ENCODE data around the gene FZD4.
A peak's percentile ranks its signal among the peaks of the same experiment; 100 is the strongest.
"Not testable (repeated sequence)": the region's sequence is repeated elsewhere in the genome, so short reads cannot be mapped to it uniquely, and the experiment has no call there.

The FZD4 gene

DNA sequence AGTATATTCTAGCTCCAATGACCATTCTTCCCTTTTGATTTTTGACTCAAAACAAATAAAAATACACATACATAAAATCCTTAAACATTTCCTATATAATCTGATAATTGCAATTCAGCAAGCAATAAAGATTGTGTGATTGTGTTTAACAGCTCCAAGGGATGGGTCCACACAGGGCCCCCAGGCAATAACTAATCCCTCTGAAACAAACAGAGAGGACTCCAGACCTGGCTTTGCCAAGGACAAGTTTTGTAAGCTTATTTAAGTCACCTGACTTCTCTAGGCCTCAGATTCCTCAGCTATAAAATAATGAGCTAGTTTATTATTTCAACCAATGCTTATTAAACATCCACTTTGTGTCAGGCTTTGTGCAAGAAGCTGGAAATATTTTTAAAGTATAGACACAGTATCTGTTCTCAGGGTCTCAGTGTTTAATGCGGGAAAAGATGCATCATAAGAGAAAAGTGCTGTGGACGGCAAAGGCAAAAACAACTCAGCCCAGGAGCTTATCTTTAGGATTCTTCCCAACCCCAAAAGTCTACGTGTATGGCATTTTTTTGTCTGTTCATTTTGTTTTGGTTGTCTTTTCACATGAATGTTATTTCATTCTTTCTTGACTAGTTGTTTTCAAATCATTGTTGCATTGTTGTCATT lies 20.1 kb downstream of the FZD4 start:
- DNase-seq = no peak

DNA sequence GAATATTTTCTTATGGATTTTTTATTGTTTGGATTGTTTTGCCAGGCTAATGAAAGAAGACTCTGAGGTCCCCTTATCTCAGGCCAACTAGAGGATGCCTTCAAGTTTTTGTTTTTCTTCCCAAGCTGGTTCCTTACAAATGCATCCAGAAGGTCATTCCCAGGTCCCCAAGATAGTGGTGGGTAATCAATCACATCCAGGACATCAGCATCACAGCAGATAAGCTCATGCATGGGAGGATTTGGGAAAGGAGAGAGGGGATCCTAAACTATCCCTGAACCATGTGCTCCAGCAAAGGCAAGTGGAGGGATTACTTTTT lies 20.7 kb downstream of the FZD4 start:
- no peak for DNase-seq

DNA sequence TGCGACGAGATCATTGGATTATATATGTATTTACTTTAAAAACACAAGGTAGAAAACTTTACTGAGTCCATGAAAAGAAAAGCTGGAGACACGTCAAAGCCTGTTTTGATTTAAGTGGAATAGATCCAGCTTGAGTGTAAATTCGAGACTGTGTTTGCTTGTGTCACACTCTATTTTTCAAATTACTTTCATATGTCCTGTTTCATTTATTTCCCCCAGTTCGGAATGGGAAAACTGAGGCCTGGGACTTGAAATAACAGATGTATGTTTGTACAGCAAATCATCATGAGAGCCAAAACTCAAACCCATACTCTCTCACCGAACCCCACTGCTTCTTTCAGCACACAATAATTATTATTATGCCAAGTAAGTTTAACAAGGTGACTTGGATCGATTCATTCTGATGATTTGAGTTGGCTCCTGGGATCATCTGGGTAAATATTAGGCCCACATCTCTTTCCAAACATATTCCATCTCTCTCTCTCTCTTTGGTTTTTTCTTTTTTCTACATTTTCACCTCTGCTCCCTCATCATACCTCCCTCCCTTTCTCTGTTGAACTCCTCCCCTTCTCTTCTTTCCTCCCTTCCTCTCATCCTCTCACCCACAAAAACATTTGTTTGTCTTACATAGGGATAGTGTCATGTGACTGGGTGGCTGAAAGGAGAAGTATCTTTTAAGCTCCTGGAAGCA lies 21.2 kb downstream of the FZD4 start:
- no peak for DNase-seq

DNA sequence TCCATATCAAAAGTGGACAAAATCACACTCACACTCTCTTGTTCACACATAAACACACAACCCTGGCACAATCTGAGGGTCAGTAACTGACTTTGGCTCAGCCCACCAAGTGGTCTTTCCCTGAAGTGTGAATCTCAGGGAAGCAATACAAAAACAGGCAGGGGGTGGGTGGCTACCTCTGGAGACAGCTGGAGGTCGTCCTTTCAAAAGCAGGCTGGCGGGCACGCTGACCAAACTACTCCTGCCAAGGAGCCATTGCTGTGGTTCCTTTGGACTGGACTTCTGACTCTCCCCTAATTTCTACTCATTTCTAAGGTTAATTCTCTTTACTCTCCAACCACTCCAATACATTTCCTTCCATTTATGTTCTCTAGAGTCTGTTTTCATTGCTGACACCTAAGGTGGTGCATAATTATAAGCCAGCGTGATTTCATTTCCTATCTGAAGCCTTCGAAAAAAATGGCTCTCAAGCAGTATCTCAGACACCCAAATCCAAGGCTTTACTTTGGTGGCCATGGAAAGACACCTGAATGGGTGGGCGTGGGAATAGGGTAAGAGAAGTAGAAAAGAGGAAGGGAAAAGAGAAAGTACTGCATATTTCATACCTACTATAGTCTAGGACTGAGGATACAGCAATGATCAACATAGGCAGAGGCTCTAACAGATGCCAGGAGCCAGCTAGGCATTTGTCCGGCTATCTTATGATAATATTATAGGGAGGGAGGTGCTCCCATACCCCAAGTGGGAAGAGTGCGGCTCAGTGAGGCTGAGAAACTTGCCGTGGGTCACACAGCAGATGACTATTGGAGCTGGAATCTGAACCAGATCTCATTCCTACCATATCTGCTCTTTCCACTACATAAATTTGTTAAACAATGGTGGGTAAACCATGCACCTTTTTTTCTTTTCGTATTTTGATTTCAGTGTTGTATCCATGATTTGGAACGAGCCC lies 22.0 kb downstream of the FZD4 start:
- DNase-seq = no peak

DNA sequence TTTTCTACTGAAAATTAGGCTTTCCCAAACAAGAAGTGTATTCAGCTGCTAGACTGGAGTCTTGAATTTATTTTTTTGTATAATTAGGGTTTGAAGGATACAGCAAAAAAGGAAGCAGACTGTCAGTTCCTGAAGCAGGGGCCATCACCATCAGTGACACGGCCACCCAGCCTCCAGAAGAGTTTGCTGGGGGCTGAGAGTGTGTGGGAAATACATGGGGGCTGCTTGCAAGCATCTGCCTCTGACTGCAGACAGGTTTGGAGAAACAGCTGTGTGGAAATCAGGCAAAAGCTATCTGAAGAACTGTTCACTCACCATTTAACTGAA lies 23.0 kb downstream of the FZD4 start:
- DNase-seq = no peak

DNA sequence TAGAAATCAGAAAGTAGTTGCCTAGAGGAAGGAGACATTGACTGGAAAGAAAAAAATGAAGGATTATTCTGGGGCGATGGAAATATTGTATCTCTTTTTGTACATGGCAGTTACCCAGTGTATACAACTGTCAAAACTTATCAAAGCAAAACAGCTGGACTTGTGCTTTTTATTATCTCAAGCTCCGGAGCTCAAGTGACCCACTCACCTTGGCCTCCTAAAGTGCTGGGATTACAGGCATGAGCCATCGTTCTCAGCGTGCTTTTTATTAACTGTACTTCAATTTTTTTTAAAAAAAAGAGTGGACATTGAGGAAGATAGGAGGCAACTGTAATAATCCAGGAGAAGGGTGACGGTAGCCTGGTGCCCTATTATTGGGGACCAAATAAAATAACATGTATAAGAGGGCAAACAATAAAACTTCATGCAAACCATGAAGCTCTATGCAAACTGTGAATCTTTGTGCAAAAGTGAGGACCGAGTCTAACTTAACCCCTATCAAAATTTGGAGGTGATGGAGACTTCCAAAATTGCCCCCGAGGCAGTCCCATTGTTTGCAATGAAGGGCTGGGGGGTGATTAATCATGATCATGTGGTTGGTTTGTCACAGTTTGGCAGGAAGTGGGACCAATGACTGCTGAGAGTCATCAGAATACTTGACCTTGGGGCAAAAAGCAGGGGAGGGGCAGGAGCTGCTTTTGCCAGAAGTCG lies 23.5 kb downstream of the FZD4 start:
- DNase-seq = no peak

DNA sequence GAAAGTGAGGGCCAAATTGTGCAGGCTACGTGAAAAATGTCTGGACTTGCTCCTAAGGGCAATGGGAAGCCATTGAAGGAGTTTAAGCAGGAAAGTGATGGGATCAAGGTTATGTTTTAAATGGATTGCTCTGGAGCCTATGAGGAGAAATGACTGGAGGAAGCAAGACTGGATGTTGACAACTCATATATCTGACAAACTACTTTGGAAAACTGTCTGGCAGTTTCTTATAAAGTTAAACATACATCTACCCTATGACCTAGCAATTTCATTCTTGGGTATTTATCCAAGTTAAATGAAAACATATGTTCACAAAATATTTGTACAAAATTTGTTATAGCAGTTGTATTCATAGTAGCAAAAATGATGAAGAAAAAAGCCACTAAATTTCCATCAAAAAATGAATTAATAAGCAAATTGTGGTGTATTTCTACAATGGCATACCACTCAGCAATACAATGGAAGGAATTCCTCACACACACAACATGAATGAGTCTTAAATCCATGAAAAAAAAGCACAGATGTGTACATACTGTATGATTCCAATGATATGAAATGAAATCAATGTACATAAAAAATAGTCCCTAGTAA lies 24.1 kb downstream of the FZD4 start:
- no peak for DNase-seq

DNA sequence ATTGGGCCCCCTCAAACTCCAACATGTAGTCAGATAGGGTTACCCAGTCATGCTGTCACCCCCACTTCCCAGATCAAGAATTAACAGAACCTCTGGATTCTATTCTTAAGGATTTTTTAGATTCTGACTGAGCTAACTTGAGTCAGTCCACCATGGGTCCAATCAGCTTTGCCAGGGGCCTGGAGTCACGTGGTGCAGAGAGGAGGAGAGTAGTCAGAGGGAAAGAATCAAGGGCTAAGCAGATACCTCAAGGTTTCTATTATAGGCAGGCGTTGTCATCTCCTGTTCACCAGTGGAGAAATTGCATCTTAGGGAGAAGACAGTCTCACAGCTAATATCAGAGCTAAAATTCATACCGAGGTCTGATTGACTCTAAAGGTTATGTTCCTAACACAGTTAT lies 28.2 kb downstream of the FZD4 start:
- no peak for DNase-seq

DNA sequence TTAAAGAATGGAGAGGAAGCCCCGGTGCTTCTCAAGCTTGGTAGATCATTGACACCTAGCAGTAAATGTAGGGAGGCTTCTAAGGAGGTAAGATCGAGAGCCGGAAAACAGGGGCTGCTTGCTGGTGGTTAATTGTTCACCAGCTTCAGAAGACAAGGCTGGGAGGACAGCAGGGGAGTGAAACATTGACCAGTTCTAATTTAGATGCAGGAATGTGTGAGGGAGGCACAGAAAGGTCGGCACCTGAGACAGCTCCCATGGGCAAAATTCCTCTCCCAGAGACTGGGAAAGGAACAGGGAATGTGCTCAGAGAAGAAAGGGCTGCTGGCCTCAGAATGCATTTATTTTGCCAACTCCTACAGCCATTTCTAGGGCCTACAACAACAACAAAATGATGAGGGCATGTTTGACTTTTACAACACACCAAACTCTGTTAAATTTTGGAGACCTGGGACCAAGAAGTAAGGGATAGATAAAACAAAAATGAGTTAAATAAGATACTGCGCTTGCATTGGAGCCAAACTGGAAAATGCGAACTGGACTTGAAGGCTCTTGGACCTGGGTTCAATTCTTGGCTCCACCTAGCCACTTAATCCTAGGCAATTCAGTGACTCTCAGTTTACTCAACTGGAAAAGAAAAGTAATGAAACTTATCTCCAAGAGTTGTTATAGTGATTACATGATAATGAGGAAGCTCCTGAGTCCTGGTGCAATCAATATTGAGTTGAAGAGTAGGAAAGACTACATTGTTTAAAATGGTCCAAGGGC lies 31.0 kb downstream of the FZD4 start:
- no peak for DNase-seq

DNA sequence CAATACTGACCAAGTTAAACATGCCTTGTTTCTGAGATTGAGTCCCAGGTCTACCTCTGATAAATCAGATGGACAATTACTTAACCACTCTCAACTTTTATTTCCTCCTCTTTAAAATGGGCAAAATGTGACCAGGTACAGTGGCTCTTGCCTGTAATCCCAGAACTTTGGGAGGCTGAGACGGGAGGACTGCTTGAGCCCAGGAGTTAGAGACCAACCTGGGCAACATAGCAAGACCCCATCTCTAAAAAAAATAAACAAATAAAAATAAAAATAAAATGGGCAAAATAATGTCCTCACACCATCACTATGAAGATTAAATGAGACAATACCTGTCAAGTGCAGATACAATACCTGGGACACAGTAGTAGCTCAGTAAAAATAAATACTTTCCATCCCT lies 33.0 kb downstream of the FZD4 start:
- no peak for DNase-seq

DNA sequence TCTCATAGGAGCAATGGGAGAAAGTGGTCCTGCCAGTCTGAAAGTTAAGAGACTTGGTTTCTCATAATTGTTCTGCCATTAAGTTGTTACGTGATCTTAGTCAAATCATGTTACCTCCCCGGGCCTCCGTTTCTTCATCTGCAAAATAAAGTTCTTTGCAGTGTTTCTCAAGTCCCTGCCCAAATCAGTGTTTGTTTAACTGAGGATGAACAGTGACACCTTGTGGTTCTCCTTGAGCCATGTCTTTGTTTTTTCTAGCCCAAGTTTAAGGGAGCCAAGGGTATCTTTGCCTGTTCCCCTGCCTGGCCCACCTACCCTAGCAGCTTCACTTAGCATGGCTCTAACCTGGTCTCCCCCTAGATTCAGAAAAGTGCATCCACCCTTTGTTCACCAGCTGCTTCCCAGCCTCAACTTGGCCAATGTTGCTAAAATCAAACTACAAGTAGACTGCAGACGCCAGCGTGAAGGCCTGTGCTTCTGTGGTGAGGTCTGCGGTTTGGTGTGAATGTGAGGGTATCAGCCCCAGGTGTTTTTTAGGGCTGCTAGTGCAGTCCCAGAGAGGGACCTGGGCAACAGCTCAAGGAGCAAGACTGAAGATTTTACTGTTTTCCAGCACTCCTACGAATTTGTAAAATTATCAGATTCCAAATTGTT lies 35.5 kb downstream of the FZD4 start:
- peak; percentile 53 for DNase-seq

DNA sequence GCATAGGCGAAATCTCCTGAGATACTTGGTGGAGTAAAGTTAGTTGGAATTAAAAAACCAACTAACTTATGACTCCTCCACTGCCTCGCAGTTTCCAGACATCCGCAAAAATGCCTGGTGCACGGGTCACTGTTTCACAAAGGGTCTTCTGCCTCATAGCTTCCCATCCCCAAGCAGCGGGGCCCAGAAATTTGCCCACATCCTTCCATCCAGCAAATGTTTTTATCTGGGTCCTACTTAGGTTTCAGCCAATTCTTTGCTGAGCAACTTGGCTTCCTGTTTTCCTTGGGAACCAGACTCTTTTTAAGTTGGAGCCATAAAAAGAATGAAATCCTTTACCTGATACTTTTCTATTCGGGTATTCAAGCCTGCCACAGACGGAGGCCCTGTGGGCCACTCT lies 36.2 kb downstream of the FZD4 start:
- DNase-seq = no peak

DNA sequence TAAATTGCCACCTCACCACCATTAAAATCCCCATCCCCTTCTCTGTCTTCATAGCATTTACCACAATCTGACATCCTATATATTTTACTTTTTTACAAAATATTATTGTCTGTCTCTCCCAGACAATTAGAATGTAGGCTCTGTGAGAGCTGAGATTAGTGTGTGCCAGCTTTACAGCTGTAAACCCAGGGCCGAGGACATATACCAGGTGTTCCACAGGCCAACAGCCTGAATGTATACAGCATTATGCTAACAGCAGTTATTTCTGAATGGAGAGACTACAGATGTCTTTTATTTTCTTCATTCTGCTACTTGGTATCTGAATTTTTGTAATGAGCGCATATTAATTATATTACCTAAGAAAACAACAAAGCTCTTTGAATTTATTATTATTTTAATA lies 36.7 kb downstream of the FZD4 start:
- no peak for DNase-seq

DNA sequence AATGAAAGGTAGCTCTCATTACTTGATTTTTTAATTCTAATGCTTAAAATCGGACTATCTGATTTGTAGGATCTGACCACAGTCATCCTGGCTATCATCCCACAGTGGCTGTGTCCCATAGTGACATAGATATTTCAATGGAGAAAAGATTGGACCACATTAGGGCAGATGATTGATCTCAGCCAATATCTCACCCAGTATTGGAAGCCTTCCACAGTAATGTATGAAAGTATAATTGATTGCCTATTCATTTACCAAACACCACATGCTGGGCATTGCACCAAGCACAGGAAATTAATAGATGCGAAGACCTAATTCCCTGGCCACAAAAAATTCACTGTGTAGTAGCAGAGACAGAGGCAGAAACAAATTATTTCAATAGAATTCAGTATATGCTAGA lies 37.6 kb downstream of the FZD4 start:
- no peak for DNase-seq

DNA sequence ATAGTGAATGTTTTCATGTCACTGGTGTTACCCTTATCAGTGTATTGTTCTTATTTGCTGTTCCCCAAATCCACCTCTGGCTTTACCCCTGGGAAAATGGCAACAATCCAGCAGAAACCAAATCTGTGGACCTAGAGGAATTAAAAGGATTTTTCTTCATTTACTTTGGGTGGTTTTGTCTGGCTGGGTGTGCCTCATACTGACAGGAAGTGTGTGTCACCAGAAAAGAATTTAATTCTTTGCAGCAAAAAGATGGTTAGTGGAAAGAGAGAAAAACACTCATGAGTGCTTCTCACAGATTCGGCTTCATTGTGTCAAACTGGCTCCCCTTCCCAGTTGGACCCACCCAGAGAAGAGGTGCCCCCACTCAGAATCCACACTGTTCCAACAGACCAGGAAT lies 38.9 kb downstream of the FZD4 start:
- DNase-seq = no peak

DNA sequence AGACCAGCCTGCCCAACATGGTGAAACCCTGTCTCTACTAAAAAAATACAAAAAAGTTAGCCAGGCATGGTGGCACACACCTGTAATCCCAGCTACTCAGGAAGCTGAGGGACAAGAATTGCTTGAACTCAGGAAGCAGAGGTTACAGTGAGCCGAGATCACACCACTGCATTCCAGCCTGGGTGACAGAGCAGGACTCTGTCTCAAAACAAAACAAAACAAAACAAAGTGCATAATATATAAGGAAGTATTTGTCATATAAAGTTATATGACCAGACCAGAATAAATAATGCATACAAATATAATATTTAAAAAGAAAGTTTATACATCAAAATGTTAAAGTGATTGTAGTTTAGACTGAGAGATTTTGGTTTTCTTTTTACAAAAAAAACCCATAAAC lies 39.3 kb downstream of the FZD4 start:
- DNase-seq = not testable (repeated sequence)

DNA sequence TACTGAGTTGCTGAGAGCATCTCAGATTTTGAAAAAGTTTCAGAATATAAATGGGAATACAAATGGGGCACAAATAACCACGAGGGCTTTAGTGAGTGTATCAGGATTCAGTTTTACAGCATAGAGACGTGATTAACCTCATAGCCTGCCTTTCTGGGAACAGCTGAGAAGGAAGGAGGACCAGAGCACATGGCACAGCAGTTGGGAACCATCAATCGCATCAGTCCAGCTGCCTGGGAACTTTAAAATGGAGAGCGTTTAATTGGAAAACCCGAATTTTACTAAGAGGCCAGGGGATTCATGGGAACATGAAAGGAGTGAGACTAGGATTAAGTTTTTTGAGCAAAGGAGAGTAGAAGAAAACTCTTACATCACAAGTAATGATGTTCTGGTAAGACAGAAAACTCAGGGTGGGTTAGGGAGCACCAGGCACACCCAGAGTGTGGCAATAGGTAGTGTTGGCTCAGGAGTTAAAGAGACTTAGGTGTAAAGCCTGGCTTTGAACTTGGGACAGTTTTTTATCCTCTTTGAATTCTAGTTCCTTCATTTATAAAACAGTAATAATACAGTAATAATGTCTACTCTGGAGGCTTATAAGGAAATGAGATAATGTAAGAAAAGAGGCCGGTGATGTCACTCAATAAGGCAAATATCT lies 40.2 kb downstream of the FZD4 start:
- DNase-seq = no peak

DNA sequence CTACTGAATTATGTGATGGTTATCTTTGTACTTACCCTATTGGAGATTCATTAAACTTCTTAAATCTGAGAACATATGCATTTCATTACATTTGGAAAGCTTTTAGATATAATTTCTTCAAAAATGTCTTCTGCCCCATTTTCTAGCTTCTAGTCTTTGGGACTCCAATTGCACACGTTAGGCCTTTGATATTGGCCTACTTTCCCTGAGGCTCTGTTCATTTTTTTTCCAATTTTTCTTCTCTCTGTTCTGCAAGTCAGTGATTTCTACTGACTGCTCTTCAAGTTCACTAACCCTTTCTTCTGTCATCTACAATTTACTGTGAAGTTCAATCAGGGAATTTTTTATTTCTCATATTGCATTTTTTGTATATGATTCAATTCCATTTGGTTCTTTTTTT lies 43.0 kb downstream of the FZD4 start:
- no peak for DNase-seq

DNA sequence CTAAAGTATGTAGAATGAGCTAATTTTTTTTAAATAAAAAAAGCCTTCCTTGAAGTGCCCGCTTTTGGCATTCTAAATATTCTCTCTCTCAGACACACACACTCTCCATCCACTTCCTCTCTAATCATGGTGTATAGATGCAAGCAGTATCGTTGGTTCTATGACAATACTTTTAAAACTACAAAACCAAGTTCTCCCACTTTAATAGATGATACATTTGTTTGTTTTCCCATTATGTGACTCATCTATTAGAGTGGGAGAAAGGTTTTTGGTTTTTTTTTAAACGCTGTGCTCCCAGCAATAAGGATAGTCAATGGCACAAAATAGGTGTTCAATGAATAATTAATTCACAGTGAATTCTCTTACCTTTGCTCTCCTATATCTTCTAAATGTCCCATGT lies 44.6 kb downstream of the FZD4 start:
- DNase-seq = no peak

DNA sequence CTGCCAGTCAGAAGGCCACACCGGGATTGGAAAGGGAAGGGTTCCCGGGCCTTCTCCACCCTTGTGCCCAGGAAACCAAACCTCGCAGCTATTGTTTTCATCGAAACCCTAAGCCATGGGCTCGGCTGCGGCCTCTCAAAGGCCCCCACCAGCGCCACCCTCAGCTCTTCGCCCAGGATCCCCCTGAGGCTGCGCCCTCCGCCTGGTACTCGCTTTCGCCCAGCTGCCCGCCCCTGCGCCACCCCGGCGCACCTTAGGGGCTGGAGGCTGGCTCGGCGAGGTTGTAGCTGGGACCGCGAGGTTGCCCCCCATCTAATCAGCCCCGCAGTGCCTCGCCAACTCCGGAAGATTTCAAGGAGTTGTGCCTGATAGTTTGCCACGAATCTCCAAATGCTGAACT lies 49.0 kb downstream of the FZD4 start:
- DNase-seq = no peak

DNA sequence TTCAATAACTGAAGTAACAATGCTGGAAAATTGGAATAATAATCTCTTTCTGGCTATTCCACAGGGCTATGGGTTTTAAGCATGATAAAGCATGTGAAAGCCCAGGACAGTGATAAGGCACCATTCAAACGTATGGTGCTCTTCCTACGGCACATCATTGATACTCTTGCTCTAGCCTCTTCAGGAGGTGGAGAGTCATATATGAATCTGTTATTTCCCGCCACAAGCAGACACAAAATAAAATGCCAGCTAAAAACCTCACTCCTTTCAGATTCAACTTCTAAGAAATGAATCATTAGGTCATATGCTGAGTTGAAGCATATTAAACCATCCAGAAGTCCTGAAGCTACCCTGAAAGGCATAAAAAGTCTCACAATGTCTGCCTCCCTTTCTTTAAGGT lies 49.9 kb downstream of the FZD4 start:
- no peak for DNase-seq

Data from NCI-H1105 treated with DMSO at 0.1 percent for 48 hours (cell line).